ENCODE measurements around the gene METTL24.
"Not testable (repeated sequence)": the region's sequence is repeated elsewhere in the genome, so short reads cannot be mapped to it uniquely, and the experiment has no call there.

Gene METTL24

DNA sequence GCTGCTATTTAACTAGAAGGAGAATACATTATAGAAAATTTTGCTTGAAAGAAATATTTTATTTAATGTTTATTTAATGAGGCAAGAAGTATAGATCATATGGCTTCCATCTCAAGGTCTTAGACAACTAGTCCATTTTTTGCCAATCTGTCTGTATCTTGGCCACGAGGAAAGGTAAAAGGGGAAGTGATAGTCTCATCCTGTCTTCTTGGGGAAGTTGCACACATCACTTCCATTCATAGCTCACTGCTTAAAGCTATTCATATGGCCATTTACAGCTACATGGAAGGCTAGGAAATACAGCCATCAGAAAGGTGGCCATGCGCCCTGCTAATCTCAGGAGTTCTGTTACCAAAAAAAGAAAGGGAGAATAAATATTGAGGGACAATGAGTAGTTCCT lies 50.8 kb downstream of the METTL24 start:
- DNase-seq = no peak

DNA sequence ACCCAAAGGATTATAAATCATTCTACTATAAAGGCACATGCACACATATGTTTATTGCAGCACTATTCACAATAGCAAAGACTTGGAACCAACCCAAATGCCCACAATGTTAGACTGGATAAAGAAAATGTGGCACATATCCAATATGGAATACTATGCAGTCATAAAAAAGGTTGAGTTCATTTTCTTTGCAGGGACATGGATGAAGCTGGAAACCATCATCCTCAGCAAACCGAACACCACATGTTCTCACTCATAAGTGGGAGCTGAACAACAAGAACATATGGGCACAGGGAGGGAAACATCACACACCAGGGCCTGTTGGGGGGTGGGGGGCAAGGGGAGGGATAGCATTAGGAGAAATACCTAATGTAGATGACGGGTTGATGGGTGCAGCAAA lies 52.3 kb downstream of the METTL24 start:
- DNase-seq = not testable (repeated sequence)

DNA sequence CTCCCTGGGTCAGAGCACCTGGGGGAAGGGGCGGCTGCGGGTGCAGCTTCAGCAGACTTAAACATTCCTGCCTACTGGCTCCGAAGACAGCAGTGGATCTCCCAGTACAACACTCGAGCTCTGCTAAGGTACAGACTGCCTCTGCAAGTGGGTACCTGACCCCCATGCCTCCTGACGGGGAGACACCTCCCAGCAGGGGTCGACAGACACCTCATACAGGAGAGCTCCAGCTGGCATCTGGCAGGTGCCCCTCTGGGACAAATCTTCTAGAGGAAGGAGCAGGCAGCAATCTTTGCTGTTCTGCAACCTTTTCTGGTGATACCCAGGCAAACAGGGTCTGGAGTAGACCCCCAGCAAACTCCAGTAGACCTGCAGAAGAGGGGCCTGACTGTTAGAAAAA lies 54.5 kb downstream of the METTL24 start:
- not testable (repeated sequence) for DNase-seq

DNA sequence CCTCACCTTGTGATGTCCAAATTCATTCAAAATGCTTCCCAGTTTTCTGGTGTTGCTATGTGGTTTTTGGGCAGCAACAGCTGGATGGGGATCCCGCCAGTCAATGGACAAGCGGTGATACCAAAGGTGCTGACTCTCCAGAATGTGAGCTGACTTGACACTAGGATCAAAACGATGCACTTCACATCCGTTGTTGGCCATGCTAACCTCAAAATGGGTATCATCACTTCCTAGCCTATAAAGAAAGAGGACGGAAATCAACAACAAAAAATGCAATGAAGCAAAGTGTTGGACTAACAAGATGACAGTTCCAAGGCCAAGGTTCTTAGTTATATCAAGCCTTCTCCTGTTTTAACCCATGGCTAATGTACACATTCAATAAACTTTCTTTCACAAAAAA lies 59.2 kb downstream of the METTL24 start:
- no peak for DNase-seq

DNA sequence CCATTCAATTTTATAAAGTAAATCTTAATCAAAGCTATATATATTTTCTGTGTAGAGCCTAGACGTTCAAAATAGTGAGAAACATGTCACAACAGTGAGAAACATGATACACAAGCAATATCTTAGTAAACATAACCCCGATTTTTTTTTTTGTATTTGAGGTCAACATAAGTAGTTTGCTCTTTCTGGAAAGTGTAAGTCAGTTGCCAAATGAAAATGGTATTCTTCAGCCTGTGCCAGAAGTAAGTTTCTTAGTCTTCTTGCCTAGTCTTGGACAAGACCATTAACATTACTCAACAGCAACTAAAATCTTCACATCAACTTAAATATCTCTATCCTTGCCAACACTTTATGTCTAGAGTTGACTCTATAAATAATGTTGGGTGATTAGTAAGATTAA lies 59.7 kb downstream of the METTL24 start:
- no peak for DNase-seq

DNA sequence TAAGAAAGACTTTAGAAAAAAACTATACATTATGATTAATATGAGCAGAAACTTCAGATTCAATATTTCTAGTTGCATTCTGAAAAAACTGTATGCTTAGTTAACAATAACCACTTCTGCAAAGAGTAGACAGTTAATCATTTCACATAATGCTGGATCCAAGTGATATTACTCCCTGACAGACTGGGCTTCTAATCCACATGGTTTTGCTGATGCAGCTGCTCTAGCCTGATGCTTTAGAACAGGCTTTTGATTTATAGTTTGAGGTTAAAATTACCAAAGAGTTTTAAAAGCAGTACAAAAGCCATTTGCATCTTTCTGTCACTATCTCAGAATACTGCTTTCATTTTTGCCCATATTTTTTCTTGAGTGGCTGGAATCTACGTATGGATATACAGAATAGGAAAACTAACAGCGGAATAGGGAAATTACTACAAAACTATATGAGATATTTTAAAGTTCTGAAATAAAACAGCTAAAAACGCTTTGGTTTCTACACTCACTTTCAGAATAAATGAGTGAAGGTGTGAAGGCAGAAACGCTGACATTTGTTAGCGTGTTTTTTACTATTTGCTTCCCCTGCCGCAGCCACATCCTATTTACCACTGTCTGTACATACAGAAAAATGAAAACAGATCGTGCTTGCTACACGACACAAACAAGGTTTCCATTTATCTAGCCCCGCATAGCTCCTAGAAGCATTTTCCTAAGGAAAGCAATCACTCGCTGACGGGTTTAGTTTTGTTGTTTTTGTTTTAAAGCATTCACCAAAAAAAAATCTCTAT lies 61.7 kb downstream of the METTL24 start:
- no peak for DNase-seq

DNA sequence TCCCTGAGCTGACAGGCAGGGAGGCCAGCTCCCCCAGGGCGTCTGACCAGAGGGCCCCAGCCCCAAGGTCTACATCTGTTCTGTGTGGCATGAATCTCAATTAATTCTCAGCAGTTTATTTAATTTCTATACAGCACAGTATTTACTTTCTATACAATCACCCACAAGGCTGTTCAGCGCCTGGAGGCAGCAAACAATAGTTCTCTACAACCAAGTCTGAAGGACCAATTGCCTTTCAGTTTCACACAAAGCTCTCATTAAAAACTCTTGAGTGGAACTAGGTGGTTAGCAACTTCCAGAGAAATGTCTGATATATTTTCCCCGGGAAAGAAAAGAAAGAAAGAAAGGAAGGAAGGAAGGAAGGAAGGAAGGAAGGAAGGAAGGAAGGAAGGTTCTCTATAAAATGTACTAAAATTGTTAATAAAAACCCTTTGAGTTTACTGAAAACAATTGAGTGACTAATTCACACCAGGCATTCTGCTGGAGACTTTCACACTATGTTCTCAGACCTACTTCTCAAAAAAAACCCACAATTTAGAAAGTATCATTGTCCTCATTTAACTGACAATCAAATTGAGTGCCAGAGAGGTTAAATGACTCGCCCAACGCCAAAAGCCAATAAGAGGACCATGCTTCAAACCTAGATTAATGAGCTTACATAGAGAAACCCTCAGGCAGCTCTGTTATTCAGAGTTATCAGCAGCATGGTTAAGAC lies 62.5 kb downstream of the METTL24 start:
- no peak for DNase-seq

DNA sequence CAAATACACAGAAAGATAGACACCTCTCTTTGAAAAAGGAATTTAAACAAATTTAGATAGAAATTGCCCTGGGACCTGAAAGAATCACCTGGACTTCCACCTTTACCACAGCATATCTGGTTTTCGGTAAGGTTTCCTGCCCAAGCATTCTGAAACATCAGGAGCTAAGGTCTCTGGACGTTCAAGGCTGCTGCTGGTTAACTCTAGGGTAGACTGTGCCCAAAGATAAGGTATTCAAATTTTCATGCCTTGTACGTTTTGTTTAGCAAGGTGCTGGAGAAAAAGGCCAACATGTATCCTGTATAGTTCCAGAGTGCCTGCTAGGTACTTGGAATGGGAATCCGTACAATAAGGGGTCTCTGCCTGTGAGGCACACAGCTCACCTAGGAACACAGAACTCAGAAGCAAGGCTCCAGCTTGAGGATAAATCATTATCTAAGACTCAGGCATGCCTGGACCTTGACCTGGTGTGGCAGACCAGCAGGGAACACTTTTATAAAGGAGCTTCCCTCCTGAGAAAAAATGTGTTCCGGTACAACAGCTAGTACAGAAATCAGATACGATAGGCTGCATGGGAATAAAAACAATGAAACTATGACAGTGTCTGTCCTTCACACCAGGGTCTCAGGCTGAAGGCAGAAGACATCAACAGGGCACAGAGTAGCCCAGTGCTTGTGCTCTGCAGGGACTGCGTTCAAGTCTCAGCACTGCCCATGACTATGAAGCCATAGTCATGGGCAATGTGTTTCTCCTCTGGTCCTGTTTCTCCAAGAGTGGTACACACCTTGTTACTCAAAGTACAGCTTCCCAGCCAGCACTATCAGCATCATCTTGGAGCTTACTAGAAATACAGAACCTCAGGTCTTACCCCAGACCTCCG lies 70.4 kb downstream of the METTL24 start:
- no peak for DNase-seq

DNA sequence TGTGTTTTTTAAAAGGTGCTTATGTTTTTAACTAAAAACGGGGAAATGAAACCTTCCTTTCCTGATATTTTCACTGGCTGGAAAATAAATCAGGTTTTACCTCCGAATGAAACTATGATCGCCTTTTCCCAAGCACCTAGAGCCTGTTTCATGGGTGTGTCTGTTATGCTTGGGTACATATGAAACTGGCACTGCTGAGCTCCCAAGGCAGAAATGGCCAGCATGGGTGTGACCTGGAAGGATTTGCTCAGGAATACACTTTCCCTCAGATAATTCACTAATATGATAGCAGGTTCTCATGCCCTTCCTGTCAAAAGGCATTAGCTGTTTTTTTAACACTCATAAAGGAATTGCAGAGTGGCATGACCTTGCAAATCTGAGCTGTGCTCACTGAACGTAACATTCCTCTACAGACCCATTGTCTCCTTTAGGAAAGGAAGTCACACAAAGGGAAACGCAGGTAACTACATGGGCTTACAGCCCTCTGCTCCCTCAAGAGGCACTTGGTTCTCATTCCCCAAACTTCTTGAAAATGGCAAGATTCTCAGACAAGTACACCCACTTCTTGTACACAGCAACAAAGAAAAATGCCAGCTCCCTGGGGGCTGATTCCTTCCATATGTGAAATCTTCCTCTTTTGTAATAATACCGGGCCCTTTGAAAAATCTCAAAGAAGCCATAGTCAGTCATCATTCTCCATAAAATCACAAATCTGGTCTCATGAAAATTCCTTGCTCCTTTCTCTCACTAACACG lies 72.7 kb downstream of the METTL24 start:
- no peak for DNase-seq

DNA sequence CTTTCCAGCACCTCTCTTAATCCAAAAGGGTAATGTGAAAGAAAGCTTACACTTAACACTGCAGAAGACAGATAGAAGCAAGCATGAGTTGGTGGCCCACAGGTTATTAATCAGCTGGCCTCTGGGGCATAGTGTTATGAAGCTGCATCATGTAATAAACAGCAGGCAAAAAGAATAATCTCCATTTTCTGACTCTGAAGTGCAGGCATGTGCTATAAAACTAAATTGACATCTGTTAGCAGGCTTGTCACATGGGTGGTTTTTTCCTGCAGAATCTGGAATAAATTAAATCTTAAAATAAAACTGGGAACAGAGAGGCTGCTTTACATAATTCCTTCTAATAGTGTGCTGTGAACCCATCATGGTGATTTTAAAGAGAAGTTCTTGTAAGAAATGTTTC lies 73.3 kb downstream of the METTL24 start:
- DNase-seq = no peak

DNA sequence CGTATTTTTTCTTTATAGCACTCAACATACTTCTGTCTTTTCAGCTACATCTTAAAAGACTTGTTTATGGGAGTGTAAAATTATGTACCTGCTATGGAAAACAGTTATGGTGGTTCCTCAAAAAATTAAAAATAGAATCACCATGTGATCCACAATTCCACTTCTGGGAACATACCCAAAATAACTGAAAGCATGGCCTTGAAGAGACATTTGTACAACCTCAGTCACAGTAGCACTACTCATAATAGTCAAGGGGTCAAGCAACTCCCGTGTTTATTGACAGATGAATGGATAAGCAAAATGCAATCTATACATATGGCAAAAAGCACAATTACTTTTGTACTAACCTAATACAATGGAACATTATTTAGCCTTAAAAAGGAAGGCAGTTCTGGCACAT lies 74.5 kb downstream of the METTL24 start:
- DNase-seq = no peak

DNA sequence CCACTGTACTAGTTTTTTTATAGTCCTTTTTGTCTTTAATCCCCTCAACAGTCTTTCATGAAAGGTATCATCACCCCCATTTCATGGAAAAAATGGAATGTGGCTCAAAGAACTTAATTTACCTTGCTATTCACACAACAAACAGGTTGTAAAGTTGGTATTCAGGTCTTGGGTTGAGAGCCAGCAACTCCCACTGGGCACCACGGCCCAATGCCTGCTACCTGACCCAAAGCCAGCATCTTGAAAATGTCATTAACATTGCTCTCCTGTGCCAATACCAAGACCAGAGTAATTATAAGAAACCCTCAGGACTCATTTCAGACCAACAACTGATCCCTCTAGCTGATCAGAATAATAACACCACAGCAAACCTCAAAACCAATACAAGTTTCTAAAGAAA lies 75.7 kb downstream of the METTL24 start:
- no peak for DNase-seq

DNA sequence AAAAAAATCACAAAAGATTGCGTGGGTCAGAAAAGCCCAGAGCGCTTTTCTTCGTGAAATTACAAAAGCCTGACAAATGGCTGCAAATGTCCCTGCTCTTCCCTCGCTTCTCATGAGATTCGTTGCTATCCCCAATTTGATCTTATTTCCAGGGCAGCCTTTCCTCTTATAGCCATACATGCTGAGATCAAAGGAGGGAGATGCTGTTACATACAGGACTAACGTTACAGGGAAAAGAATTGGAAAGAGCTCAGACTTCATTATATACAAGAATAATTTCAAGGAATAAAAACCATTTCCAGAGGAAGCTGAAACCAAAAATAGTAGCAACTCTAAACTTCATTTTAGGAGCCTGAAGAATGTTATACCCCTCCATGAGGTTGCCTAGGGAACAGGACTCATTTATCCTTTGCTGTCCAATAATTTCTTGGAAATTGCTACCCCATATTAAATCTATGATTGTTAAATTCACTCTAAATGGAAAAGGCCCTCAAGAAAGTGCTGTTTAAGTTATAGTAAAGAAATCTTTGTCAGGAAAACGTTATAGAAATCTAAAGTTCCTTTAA lies 81.0 kb downstream of the METTL24 start:
- no peak for DNase-seq

DNA sequence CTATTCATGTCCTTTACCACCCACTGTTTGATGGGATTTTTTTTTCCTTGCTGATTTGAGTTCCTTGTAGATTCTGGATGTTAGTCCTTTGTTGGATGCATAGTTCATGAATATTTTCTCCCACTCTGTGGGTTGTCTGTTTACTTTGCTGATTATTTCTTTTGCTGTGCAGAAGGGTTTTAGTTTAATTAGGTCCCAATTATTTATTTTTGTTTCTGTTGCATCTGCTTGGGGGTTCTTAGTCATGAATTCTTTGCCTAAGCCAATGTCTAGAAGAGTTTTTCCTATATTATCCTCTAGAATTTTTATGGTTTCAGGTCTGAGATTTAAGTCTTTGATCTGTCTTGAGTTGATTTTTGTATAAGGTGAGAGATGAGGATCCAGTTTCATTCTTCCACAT lies 85.4 kb downstream of the METTL24 start:
- not testable (repeated sequence) for DNase-seq

DNA sequence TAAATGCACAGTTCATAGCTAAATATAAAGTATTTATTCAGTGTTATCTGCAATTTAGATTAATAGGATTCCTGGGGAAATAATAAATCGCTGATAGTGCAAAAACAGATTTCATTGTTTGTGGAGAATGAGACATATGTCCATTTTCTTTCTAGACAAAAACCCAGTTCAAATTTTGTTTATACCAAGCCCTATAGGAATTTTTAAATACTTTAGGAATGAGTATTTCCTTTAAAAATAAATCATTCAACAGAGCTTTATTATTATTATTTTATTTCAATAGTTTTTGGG lies 86.5 kb downstream of the METTL24 start:
- no peak for DNase-seq

DNA sequence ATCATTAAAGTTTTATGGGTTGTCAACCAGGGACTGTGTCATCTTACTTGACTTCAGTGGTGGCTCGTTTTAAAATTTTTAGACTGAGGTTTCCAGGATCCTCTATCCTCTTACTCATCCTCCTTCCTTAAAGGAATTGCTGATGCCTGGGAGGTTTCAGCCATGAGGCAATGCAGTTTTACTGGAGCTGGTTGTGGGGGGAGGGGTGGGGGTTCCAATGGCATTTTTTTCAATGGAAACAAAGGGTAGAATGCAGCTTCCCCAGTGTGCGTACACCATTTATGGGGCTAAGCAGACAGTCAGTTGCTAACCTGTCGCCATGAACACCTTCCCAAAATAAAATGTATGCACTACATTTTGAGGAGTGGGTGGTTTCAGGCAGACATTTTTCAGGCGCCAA lies 88.0 kb downstream of the METTL24 start:
- DNase-seq = no peak

DNA sequence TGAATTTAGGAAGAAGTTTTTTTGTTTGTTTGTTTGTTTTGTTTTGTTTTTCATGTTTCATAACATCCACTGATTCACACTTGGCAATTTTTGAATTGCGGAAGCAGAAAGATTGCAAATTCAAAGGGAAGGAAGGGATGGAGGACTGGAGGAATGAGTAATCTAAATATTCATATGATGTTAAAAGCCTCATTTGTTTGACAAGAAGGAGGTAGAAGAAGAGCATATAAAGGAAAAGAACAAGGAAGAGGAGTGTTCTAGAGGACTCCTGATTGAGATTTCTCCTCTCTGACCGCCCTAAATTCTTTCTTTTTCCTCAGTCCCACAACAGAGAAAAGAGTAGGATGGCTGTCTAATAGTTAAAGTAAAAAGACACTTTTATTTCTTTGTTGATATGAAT lies 88.5 kb downstream of the METTL24 start:
- DNase-seq = no peak

DNA sequence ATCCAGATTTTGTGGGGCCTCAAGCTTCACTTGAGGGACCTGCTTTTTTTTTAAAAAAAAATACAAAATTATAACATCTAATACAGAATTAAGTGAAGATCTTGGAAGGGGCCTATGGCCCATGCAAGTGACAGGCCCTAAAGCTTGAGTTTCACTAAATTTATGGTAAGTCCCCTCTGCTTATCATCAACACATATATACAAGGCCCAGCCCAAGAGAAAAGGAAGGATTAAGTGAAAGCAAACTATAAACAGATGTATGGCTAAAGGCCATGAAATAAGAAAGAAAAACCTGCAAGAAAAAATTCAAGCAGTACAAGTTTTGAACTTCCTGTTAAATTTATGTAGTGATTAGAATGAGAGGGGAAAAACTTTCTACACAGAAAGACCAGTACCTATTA lies 91.2 kb downstream of the METTL24 start:
- DNase-seq = no peak

DNA sequence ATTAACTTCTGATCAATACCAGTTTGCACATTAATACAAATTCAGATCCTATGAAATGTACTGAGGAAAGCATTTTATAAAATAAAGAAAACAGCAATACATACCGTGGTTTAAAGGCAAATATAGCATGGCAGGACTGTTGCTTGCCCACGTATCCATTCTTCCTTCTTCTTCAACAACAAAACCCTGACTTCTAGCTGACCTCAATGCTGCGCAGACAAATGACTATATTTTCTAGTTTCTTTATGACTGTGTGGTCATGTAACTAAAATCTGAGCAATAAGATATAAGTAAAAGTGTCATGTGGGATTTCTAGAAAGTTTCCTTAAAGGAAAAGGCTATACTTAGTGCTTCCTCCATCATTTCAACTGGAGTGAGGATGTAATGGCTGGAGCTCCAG lies 92.9 kb downstream of the METTL24 start:
- no peak for DNase-seq

DNA sequence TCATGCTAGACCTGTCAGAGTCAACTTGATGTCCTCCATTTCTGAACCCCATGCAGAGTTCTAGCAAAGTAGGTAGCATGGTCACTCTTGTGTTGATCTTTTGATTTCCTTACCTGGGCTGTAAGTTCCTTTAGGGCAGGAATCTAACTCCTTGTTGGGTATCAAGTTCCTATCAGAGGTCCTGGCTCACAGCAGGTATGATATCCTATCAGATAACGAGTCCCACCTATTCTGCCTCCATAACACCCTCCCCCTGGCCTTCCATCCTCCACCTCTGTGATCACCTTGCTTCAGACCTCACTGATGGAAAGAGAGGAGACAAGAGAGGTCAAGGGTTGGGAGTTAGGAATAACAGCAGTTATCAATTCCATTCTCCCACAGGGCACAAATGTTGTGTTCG lies 101.8 kb downstream of the METTL24 start:
- DNase-seq = no peak

DNA sequence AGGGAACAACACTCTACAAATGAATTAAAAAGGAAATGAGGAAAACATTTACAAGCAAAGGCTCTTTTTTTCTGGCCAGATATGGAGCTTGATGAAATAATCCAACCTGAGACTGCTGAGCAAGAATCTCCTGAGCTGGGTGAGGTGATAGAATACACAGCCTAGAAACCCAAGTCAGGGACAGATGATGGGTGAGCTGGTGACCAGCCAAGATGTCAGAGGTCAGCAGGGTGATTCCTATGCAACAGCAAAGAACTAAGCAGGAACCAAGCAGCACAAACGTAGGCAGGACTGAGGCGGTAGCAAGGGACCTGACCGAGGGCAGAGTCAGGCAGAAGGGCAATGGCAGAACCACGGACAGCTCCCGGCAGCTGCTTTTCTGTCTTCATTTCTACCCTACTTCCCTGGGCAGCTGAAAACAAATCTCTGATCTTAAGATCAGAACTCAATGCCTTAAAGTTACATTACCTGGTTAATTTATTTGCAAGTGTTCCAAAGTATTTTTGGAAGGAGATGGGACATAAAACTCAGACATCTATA lies 102.9 kb downstream of the METTL24 start:
- DNase-seq = no peak

DNA sequence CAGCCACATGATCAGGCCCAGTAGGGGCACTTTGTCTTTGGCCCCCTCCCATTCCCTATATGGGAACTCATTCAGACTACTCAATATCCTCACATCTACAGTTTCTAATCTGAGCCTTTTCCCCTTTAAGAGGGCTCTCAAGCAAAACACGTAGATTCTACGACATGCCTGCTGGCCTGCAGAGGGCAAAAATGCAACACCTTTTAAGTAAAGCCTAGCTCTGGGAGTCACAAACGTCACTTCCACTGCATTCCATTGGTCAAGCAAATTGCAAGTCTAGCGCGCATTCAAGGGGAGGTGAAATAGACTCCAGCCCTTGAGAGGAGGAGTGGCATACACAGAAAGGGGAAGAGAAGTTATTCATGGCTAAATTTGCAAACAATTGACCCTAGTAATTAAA lies 107.3 kb downstream of the METTL24 start:
- DNase-seq = no peak

DNA sequence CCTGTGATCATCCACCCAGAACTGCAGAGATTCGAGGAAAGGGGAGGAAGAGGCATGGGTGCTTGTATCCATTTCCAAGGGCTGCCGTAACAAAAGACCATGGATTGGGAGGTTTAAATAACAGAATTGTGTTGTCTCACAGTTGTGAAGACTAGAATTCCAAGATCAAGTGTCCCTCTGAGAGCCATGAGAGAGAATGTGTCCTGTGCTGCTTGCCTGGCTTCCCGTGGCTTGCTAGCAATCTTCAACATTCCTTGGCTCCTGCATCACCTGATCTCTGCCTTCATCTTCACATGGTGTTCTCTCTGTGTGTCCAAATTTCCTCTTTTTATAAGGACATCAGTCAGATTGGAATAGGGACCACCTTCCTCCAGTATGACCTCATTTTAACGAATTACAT lies 108.1 kb downstream of the METTL24 start:
- DNase-seq = no peak

Measured in SIG-M5 (cell line).